ENCODE results near the gene ASH1L.
A peak's percentile ranks its signal among the peaks of the same experiment; 100 is the strongest.
"Not testable (repeated sequence)": the region's sequence is repeated elsewhere in the genome, so short reads cannot be mapped to it uniquely, and the experiment has no call there.

The ASH1L gene

DNA sequence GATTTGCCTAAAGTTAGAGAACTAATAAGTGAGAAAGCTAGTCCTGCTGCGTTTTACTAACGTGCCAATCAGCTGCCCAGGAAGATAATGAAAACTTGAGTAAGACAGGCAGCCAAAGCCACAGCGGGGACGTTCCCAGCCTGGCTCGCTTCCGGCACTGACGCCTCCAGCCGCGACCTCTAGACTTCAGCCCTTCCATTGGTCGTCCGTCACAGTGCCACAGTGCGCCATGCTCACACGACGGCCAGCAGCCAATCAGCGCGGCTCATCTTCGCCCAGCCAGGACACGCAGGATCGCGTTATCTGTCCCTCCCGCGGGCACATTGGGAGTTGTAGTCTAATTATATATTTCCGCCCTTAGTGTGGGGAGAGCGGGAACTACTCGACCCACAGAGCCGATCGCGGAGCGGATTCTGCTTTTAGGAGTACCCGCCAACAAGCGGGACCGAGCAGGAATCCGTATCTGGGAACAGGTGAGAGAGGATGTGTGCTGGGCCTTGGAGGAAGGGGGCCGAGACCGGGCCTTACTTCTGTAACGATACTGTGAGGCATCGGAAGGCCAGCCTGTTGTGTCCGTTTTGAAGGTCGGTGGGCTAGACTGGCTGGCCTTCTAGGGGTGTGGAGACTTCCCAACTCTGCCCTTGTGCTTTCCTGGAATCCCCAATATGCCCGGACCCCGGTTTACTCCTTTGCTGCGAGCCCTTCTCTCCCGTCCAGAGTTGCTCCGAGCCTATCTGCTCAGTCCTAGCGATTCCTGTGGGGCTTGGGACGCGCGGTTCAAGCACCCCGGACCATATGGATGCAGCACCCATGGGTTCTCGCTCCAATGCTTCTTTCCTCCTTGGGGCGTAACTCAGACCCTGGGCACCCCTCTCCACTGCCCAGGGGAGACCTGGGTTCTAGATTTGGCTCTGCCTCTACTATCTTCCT is 253.8 kb downstream of the ASH1L start, which contains the start of gene FDPS:
Gene FDPS, plus strand, starts transcription at position 374 of the 930 bp plus-strand sequence. CDS start 924 bp downstream, outside the sequence.
- peak; percentile 99 for DNase-seq (ENCODE audit: low read depth, low spot score)

DNA sequence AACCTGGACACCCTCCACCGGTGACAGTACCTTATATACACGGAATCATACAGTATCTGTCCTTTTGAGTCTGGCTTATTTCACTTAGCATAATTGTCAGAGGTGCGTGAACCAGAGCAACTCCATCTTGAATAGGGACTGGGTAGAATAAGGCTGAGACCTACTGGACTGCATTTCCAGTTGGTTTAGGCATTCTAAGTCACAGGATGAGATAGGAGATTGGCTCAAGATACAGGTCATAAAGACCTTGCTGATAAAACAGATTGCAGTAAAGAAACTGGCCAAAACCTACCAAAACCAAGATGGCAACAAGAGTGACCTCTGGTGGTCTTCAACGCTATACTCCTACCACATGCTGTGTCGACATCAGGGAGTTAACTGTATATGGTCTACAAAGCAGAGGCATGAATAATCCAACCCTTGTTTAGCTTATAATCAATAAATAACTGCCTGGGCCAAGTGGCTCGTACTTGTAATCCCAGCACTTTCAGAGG is 255.3 kb downstream of the ASH1L start:
- peak; percentile 70 for DNase-seq (ENCODE audit: low read depth, low spot score)

DNA sequence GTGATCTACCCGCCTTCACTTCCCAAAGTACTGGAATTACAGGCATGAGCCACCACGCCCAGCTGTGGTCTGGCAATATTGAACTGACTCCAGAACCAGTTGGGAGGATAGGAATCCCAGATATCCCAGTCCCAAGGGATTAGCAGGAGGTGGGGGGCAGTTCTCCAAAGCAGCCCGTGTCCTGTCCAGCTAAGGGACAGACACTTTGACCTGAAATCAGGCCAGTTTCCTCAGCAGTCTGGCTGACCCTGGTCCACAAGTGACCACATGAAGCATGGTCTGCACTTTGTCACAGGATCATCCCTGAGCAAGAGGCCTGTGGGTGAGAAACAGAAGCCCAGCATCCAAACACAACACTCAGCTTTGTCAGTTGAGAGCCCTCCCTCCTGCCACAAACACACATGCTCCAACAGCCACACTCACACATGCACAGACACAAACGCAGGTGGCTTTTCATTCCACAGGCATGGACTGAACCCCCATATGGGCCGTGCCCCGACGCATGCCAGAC is 256.7 kb downstream of the ASH1L start:
- peak; percentile 37 for DNase-seq (ENCODE audit: low read depth, low spot score)

DNA sequence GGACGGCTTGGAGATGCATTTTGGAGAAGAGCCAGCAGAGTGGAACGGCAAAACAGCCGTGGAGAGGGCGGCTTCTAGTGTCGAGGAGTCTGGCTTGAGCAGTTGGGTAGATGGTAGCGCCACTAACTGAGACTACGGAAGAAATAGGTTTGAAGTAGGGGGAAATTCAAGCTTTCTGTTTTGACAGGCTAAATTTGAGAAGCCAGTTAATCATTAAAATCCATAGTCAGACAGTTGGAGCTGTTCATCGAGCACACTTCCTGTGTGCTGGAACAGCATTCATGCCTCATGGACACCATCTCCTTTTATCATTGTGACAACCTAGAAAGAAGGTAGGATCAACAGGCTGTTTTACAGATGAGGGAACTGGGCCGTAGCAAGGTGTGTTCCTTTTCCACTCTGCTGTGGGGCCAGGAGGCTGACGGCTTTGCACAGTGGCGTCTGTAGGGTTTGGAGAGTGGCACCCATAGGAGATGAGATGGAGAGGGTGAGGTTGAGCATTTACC is 258.0 kb downstream of the ASH1L start:
- DNase-seq (ENCODE audit: low read depth, low spot score), result no peak

DNA sequence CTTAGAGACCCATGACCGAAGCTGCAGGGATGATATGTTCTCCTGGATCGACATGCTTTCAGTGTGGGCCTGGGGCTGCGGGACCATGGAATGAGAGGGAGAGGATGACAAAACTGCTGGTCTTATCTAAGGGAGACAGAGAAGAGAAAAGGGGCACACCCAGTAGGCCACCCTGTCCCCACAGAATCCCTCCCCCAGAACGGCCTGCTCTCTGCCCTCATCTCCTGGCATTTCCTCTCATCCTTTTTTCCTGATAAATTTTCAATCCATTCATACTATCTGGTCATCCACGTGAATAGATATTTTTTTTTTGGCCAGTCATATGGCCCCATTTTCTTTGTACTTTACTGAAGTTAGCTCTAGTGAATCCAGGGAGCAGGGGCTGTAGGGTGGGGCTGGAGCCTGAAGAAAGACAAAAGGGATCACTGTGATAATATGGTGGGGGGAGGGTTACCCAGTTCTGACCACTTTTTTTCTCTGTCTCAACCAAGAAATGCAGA is 261.2 kb downstream of the ASH1L start, which contains the start of gene PKLR:
Gene PKLR, minus strand, starts transcription at position 97 of the 500 bp plus-strand sequence. Its CDS starts 43 bp downstream, at position 54.
- DNase-seq (ENCODE audit: low read depth, low spot score), result no peak

DNA sequence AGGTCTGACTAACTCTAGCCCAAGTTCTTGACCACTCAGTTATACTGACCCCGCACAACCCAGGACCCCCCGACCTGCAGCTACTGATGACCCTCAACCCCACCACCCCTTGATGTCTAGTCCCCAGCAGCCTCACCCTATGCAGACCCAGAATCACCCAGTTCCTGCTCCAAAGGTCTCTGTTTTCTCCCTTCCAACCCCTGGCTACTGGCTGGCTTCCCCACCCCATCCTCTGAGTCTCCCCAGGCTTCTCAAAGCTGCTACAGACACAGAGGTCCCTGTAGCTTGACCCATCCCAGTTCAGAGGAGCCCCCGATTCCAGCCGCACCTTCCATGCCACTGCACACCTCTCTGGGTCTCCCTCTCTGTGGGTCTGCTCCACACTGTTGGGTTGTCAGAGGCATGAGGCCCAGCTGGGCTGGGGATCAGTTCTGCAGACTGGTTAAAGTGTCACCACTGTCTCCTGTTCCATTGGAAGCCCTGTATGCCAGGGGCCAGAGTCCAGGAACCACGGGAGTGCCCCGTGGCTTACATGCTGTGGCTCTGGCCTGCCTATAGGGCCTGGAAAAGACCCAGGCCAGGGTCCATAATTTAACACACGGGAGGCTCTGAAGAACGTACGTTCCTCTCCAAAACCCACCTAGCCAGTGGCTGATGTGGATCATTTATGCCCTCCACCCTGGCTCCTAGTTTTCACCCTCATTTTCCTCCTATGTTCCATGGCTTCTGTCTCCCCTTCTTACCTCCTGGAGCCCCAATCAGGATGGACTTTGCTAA is 261.9 kb downstream of the ASH1L start:
- no peak for DNase-seq (ENCODE audit: low read depth, low spot score)

DNA sequence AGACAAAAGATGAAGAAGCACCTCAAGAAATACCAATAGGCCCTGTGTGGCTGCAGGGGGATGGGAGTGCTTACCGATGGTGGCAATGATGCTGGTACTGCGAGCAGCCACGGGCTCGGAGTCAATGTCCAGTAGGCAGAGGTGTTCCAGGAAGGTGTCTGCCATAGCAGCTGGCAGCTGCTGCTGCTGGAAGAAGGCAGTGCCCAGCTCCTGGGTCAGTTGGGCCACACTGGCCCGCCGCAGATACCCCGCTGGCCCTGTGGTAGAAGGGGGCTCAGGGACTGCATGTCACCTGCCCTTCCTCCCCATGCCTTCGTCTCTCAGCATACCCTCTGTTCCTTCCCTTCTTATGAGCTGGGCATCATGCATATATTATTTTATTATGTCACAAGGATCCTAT is 262.6 kb downstream of the ASH1L start:
- DNase-seq (ENCODE audit: low read depth, low spot score), result no peak

DNA sequence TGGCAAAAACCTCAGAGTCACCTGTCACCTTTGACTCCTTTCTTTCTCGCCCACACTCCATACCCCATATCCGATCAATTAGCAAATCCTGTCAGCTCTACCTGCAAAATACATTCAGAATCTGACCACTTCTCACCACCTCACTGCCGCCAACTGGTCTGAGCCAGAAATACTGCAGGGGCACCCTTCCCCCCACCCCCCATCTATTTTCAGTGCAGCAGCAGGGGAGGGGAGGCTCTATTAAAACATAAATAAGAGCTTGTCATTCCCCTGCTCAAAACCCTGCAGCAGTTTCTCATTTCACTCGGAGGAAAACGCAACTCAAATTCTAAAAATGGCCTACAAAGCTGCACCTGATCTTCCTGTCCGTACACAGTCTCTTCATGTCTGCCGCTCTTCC is 265.2 kb downstream of the ASH1L start:
- no peak for DNase-seq (ENCODE audit: low read depth, low spot score)

DNA sequence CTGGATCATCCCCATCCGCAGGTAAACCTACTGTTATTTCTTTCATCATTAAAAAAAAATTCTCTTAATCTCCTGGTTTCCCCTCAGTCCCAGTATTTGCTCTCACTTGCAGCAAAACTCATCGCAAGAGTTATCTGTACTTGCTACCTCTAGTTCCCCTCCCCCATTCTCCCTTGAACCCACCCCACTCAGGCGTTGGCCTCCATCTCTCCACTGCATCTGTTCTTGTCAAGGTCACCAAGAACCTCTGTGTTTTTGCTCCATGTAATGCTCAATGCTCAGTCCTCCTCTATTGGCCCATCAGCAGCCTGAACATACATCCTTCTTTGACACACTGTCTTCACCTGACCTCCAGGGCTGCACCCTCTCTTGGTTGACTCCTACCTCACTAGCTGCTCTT is 265.9 kb downstream of the ASH1L start:
- DNase-seq (ENCODE audit: low read depth, low spot score), result no peak

DNA sequence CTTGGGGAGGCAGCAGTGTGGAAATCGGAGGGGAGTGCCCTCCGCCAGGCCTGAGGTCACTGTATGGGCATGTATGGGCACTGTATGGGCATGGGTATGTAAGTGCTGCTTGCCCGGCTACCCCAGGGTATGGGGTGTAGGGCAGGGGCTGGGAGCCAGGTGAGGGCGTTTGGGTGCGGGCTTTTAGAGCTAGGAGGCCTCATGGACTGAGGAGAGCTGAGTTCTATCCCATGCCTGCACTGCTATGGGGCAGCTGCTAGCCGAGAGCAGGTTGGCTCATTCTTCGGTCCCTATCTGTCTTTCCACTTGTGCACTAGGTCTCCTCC is 266.7 kb downstream of the ASH1L start:
- DNase-seq (ENCODE audit: low read depth, low spot score), result no peak

DNA sequence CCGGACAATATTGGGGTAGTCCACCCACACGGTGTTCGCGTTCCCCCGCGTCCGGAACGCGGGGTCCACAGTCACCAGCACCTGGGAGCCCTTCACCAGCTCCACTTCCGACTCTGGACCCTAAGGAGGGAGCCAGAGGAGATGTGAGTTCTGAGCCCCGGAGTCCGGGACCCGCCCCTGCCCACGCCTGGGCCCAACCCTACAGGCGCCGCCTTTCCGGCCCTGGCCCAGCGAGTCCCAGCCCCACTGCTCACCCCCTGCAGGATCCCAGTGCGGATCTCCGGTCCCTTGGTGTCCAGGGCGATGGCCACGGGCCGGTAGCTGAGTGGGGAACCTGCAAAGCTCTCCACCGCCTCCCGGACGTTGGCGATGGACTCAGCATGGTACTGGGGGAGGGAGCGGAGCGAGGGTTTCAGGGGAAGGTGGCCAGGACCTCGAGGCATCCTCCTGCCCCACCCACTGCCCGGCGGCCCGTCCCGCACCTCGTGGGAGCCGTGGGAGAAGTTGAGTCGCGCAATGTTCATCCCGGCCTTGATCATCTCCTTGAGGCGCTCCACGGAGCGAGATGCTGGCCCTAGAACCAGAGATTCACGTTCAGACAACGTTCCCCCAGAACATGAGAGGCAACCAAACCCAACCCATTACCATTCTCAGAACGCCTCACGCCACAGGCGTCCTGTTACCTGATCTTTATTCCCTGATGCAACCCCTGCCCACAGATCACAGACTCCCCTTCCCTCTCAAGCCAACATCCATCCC is 267.2 kb downstream of the ASH1L start:
- peak; percentile 25 for DNase-seq (ENCODE audit: low read depth, low spot score)

DNA sequence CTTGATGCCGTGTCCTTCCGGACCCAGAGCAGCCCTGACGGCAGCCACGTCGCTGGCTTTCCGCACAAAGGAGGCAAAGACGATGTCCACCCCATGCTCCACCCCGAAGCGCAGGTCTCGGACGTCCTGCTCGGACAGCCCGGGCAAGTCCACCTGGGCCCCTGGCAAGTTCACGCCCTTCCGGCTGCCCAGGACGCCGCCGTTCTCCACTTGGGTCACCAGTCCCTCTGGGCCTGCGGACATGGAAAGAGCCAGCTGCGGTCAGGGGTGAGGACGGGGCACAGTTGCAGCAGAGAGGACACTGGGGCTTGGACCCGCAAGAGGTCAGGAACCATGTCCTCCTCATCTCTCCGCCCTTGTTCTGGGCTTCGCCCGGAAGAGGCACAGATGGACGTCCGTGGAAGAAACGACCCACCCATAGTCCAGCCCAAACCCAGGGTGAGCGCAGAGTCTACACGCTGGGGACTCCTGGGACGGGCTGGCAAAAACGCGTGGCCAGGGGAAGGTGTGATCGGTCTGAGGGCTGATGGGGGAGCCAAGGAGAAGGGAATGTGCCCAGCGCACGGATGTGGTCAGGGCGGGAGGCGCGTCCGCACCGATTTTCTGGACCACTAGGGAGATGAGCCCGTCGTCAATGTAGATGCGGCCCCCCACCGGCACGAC is 268.0 kb downstream of the ASH1L start:
- DNase-seq (ENCODE audit: low read depth, low spot score), result peak; percentile 23

DNA sequence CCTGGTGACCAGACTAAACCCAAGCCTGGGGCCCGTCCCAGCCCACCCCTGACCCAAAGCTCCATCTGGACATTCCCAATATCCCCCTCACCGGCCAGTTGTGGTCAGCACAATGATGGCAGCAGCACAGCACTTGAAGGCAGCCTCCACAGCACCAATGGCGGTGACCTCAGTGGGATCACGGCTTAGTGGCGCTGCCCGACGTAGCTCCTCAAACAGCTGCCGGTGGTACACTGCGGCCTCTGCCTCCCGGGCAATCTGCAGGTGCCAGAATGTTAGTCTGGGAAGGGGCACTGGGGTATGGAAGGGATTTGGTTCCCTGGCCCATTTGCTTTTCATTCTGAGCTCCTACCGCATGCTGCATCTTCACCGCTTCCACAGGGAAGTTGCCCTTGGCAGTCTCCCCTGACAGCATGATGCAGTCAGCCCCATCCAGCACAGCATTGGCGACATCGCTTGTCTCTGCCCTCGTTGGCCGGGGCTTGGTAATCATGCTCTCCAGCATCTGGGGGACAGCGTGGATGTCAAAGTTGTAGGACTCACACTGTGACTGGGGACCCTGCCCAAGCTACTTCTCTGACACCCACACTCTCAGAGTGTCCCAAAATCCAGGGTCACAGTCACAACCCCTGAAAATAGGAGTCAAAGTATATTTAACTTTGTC is 269.4 kb downstream of the ASH1L start:
- no peak for DNase-seq (ENCODE audit: low read depth, low spot score)

DNA sequence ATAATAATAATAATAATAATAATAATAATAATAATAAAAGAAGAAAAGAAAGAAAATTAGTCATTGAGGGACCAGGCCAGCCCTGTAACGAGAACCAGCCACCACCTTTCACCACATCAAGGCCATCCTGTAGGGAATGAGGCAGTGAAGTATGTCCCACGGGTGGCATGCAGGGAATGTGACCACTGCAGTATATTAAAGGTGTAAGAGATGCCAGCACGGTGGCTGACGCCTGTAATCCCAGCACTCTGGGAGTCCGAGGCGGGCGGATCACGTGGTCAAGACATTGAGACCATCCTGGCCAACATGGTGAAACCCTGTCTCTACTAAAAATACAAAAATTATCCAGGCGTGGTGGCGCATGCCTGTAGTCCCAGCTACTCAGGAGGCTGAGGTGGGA is 271.6 kb downstream of the ASH1L start:
- DNase-seq (ENCODE audit: low read depth, low spot score), result not testable (repeated sequence)

DNA sequence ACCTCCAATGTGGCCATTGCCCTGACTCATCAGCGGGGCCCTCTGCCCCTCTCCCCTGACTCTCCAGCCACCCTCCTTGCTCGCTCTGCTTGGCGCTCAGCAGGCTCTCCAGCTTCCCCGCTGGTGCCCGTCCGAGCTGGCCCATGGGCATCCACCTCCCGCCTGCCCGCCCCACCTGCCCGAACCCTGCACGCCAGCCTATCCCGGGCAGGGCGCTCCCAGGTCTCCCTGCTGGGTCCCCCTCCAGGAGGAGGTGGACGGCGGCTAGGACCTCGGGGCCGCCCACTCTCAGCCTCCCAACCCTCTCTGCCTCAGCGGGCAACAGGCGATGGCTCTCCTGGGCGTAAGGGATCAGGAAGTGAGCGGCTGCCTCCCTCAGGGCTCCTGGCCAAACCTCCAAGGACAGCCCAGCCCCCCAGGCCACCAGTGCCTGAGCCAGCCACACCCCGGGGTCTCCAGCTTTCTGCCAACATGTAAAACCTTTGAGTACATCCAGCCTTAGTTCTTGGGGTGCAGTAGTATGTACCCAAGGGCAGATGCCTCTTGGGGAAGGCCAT is 274.5 kb downstream of the ASH1L start:
- no peak for DNase-seq (ENCODE audit: low read depth, low spot score)

DNA sequence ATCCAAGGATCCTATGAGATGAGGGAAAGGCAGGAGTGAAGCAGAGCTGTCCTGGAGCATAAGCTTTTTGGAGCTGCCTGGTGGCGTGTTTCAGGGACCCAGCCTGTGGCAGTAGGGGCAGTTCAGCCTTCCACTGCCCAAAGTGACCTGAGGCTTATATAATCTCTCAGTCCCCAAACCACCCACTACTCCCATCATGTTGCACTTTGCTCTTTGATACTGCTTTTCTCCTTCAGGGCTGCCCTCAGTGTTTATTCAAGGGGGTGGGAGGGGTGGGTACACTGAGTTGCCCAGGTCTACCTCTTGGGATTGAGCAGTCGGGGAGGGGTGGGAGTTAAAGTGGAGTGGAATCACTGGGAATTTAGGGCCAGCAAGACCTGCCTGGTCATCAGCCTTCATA is 276.1 kb downstream of the ASH1L start:
- no peak for DNase-seq (ENCODE audit: low read depth, low spot score)

DNA sequence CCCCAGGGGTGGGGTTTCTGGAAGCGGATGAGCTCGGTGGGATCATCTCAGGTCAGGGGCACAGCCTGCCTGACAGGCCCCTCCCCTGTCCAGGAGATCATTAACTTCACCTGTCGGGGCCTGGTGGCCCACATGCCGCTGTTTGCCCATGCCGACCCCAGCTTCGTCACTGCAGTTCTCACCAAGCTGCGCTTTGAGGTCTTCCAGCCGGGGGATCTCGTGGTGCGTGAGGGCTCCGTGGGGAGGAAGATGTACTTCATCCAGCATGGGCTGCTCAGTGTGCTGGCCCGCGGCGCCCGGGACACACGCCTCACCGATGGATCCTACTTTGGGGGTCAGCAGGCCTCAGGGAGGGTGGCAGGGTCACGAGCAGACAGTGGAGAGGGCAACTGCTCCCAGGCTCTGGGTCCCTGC is 277.0 kb downstream of the ASH1L start:
- no peak for DNase-seq (ENCODE audit: low read depth, low spot score)

Data from ELF-1 (cell line).